A204.1 (cell line): ENCODE measurements around the gene OR8J3.
"Not testable (repeated sequence)": the region's sequence is repeated elsewhere in the genome, so short reads cannot be mapped to it uniquely, and the experiment has no call there.

Source experiments
- FAIRE-seq: peaks from 2 replicates; lab custom pipeline; 2012; peaks lifted over from hg19 to GRCh38; lab: Jason Lieb, UNC

OR8J3 gene

DNA sequence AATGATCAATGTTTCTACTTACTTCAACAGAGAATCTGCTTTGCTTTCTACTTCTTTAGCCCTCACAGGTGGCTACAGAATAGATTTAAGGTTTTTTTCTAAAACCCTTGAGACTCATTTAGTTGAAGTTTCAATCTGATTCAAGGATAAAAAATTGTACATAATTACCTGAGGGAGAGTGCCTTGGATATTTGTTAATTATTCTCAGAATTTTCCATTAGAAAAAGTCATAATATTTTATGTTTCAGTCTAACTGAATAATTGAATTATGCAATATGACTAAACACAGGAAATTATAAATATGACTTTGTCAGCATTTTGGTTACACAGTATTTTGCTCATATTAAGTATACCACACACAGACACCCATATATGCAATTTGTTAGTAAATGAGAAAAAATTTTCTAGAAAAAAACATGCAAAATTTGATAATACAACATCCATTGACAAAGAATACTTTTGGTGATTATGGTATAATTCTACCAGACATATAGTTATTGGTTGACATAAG is at the start of gene OR8J3:
OR8J3 (minus strand) TSS at position 51 of the 511 bp plus-strand sequence. CDS start 2,483 bp downstream, outside the sequence.
- no peak for FAIRE-seq

GRCh38 chr11:56188602-56189001 is 48.6 kb upstream of the OR8J3 start:
- FAIRE-seq, result no peak

- no peak for FAIRE-seq
These were observed 43.5 kb upstream of the OR8J3 start for GRCh38 chr11:56183459-56183858.

GRCh38 chr11:56176318-56176717 is 36.3 kb upstream of the OR8J3 start, which contains the start of gene OR5J2:
Gene OR5J2, plus strand, starts transcription at chr11:56176618. Its CDS starts 0 bp downstream, at chr11:56176618.
- no peak for FAIRE-seq

DNA sequence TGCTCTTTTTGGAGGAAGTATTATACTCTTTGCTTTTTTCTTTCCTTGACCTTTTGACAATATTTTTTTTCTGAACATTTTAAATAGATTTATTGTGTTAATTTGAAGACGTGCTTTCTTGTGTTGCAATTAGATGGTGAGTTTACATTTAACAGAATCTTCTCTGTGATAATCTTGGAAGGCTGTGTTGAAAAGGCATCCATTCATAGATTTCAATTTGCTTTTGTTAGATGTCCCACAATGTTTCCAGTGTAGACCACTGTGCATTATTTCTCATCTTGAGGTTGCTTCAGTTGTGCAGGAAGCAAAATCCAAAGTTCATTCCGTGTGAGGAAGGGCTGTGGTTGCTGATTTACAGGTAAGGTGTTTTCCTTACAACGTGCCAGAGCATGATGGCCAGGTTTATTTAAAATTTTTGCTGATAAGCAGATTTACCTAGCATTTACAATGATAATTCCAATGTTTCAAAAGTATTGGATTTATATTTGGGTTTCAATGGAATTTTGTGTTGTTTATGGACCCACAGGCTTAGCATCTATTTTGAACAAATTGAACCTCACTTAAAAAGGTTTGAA is 32.3 kb upstream of the OR8J3 start:
- no peak for FAIRE-seq

DNA sequence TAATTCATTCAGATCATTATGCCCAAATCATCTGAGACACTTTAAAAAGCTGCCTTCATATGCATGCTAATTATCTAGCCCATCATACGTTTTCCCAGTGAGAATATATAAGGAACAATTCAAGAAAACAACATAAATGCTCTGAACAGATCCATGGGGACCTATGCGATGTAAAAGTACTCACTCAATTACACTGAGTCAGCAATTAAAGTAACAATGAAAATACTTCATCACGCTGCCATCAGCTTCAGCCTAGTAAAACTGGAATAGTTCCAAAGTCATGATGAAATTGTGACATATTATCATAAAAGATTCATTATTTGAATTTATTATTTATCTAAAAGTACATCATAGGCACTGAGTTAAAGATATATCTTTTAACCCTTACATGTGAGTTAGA is 23.8 kb upstream of the OR8J3 start:
- no peak for FAIRE-seq

GRCh38 chr11:56160217-56160616 is 20.2 kb upstream of the OR8J3 start, which contains the start of gene OR8K5:
Gene OR8K5, minus strand, starts transcription at chr11:56160317. Its CDS starts 0 bp downstream, at chr11:56160317.
- FAIRE-seq, result no peak

DNA sequence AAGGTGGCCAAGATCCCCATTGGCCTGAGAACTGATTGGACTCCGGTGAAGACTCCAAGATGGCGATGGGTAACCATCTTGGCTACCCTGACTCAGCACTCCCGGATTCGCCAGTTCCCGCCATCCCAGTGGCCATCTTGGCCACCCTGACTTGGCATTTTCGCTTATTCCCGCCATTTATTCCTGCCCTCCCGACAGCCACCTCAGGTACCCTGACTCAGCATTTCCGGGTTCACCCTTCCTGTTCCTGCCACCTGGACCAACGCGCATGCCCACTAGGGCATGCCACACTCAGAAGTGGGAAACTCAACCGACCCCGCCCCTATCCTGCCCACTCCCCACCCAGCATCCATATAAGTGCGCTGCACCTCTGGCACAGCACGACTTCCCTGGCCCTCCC is 12.3 kb upstream of the OR8J3 start:
- FAIRE-seq, result no peak

GRCh38 chr11:56151376-56151775 is 11.4 kb upstream of the OR8J3 start:
- no peak for FAIRE-seq

- not testable (repeated sequence) for FAIRE-seq
These were observed 3.7 kb upstream of the OR8J3 start for GRCh38 chr11:56143681-56144080.

- no peak for FAIRE-seq
These were observed 17.9 kb downstream of the OR8J3 start, which contains the start of gene OR8H3 for GRCh38 chr11:56122073-56122472. Gene OR8H3, plus strand, starts transcription at chr11:56122373. Its CDS starts 0 bp downstream, at chr11:56122373.

GRCh38 chr11:56103210-56103737 is 36.7 kb downstream of the OR8J3 start, which contains the start of gene OR8H2:
Gene OR8H2, plus strand, starts transcription at chr11:56103687. Its CDS starts 1,356 bp downstream, at chr11:56105043.
- FAIRE-seq, result peak; percentile 97

DNA sequence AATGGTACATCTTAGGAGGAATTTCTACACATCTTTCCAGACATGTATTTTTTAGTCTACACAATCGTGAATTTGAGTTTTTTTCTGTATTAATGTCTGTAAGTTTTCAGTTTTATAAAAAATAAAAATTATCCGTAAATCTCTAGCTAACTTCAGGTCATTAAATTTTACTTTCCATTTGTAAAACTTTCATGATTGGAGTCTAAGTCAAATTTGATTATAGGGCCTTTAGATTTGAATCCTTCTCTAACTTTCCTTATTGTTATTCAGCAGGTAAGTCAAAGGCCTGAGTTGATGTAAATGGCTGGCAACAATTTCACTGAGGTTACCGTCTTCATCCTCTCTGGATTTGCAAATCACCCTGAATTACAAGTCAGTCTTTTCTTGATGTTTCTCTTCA is 47.0 kb downstream of the OR8J3 start, which contains the start of gene OR8I2:
OR8I2 (plus strand) TSS at position 301 of the 400 bp plus-strand sequence; CDS start at position 301, 0 bp downstream.
- FAIRE-seq, result no peak

DNA sequence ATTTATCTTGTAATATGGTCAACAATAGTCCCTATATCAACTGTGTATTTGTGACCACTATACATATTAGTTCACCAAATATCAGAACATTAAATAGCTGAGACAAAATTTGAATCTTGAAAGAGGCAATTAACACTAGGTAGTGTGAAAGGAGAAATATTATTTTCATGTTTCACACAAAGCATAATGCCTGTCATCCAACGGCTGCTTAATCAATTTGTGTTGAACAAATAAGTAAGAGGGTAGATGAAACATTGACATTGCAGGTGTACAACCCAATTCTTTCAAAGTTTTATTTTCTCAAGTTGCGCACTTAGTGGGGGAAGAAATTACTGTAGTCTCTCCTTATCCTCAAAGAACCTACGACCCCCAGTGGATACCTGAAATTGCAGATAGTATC is 50.3 kb downstream of the OR8J3 start:
- no peak for FAIRE-seq
